HCT116 (cell line): ENCODE data around the gene FUOM. TPM values are rescaled to one million over a fixed set of nuclear protein-coding genes. Genes with fewer than 3 reads are reported as not detected.

Experiments used
- ATAC-seq: fragments of 200-7000 bp; cut with Tn5 transposase; 2 replicates; pipeline ENCODE4 v1.9.1; 2020; ENCODE audit warnings: mild to moderate bottlenecking, moderate library complexity
- BruUV-seq: library from RNA; stranded (reverse); fragments of 400-500 nt; replicated peaks from 2 replicates; lab custom pipeline; 2021; lab: Mats Ljungman, UMichigan
- CTCF ChIA-PET: fragments of 300-600 bp; sonication (Branson Sonifier 250); formaldehyde crosslinking; loops from one replicate; lab custom pipeline; 2021; ENCODE audit warnings: antibody characterized with exemption; lab: Charles Lee
- POLR2A ChIA-PET: fragments of 300-600, 350-600 bp; sonication (Branson Sonifier 250); formaldehyde crosslinking; loops from one replicate; lab custom pipeline; 2021; ENCODE audit warnings: antibody characterized with exemption; lab: Charles Lee
- RAD21 ChIA-PET, 2 experiments: fragments of 300-600 bp; sonication (Branson Sonifier 250); formaldehyde crosslinking; loops; one replicate each; lab custom pipeline; 2023; ENCODE audit warnings: low total read pairs in 2 of 2; ENCODE audit not compliant: uncharacterized antibody in 2 of 2, unreplicated experiment in 2 of 2, low non-redundant PET in 1 of 2; lab: Charles Lee
- DNase-seq: peaks from one replicate; pipeline ENCODE4 v3.0.0-alpha.2; 2010; ENCODE audit warnings: low read depth, low spot score
- H2AFZ ChIP-seq: fragments of 200-600 bp; shearing (Covaris generic), sonication (generic); 2 replicates; pipeline ENCODE4 v1.6.1; 2017; ENCODE audit warnings: low read depth, mixed run types, mixed read lengths, antibody characterized with exemption, low read length; ENCODE audit not compliant: poor library complexity, severe bottlenecking
- H3K27ac ChIP-seq: 2 replicates; pipeline ENCODE4 v1.5.1; 2012; ENCODE audit warnings: low read depth, low read length
- H3K27me3 ChIP-seq: fragments of 200-600 bp; sonication (generic); 2 replicates; pipeline ENCODE4 v1.6.1; 2016; ENCODE audit warnings: mixed run types, low read length, mixed read lengths; ENCODE audit not compliant: insufficient read depth
- H3K36me3 ChIP-seq, 2 experiments: fragments of 200-500 bp in 1 of 2; fragments of 200-600 bp in 1 of 2; sonication (Bioruptor generic) in 1 of 2; sonication (generic) in 1 of 2; 2 replicates each; pipeline versions ENCODE4 v1.5.1 to v1.6.1; 2014 to 2016; ENCODE audit warnings: low read length in 2 of 2, inconsistent platforms in 1 of 2, mixed read lengths in 1 of 2, mixed run types in 1 of 2; ENCODE audit not compliant: insufficient read depth in 2 of 2, control insufficient read depth in 1 of 2
- H3K4me1 ChIP-seq, 2 experiments: fragments of 200-600 bp in 1 of 2; sonication (generic) in 1 of 2; 2 replicates each; pipeline versions ENCODE4 v1.5.1 to v1.6.1; 2012 to 2017; ENCODE audit warnings: low read length in 2 of 2, inconsistent platforms in 1 of 2, mild to moderate bottlenecking in 1 of 2, mixed read lengths in 1 of 2, mixed run types in 1 of 2, moderate library complexity in 1 of 2; ENCODE audit not compliant: insufficient read depth in 2 of 2, control insufficient read depth in 1 of 2
- H3K4me2 ChIP-seq: fragments of 200-600 bp; sonication (generic); 2 replicates; pipeline ENCODE4 v1.6.1; 2017; ENCODE audit warnings: mixed run types, low read length, mixed read lengths
- H3K4me3 ChIP-seq, 2 experiments: fragments of 200-600 bp in 1 of 2; sonication (generic) in 1 of 2; replicated peaks in 1 of 2; 2 replicates each; pipeline ENCODE4 v1.5.1; 2011 to 2016; ENCODE audit warnings: low read length in 2 of 2, control low read depth in 1 of 2, low read depth in 1 of 2, mild to moderate bottlenecking in 1 of 2, mixed read lengths in 1 of 2, mixed run types in 1 of 2
- H3K79me2 ChIP-seq: fragments of 200-600 bp; sonication (generic); 2 replicates; pipeline ENCODE4 v1.6.1; 2017; ENCODE audit warnings: mild to moderate bottlenecking, mixed run types, low read length, moderate library complexity, mixed read lengths; ENCODE audit not compliant: insufficient read depth
- H3K9ac ChIP-seq: fragments of 200-600 bp; sonication (generic); 2 replicates; pipeline ENCODE4 v1.6.1; 2016; ENCODE audit warnings: low read length, mixed read lengths
- H3K9me2 ChIP-seq: fragments of 200-600 bp; sonication (generic), shearing (Covaris generic); 2 replicates; pipeline ENCODE4 v1.6.1; 2017; ENCODE audit warnings: mixed run types, mild to moderate bottlenecking, moderate library complexity; ENCODE audit not compliant: insufficient read depth
- H3K9me3 ChIP-seq, 2 experiments: fragments of 200-500 bp in 1 of 2; fragments of 200-600 bp in 1 of 2; sonication (Bioruptor generic) in 1 of 2; sonication (generic) in 1 of 2; 2 replicates each; pipeline ENCODE4 v1.6.1; 2014 to 2017; ENCODE audit warnings: low read length in 2 of 2, mixed read lengths in 2 of 2, inconsistent platforms in 1 of 2, low read depth in 1 of 2, mild to moderate bottlenecking in 1 of 2, mixed run types in 1 of 2, moderate library complexity in 1 of 2; ENCODE audit not compliant: control insufficient read depth in 1 of 2, insufficient read depth in 1 of 2
- H4K20me1 ChIP-seq: fragments of 200-600 bp; sonication (generic), shearing (Covaris generic); 2 replicates; pipeline ENCODE4 v1.6.1; 2017; ENCODE audit warnings: mixed run types, mild to moderate bottlenecking, moderate library complexity; ENCODE audit not compliant: insufficient read depth
- ATF3 ChIP-seq: IDR thresholded peaks from 2 replicates; pipeline ENCODE4 v1.6.1; 2012
- CBX3 ChIP-seq: IDR thresholded peaks from 2 replicates; pipeline ENCODE4 v1.6.1; 2012; ENCODE audit warnings: low read depth
- CTCF ChIP-seq, 3 experiments: fragments of 200-600 bp in 1 of 3; sonication (generic) in 1 of 3; IDR thresholded peaks in 2 of 3; conservative IDR thresholded peaks in 1 of 3; 2 replicates each; pipeline ENCODE4 v1.5.1; 2012 to 2017; ENCODE audit warnings: low read depth in 2 of 3, low read length in 2 of 3, antibody characterized with exemption in 1 of 3, borderline replicate concordance in 1 of 3, control low read depth in 1 of 3, mild to moderate bottlenecking in 1 of 3, mixed read lengths in 1 of 3, mixed run types in 1 of 3, moderate library complexity in 1 of 3; ENCODE audit not compliant: insufficient read depth in 1 of 3
- EGR1 ChIP-seq: IDR thresholded peaks from 2 replicates; pipeline ENCODE4 v1.6.1; 2012; ENCODE audit warnings: low read depth
- ELF1 ChIP-seq: IDR thresholded peaks from 2 replicates; pipeline ENCODE4 v1.6.1; 2012; ENCODE audit warnings: low read depth, borderline replicate concordance
- EZH2 ChIP-seq: fragments of 200-600 bp; sonication (generic); IDR thresholded peaks from 2 replicates; pipeline ENCODE4 v1.6.1; 2017; ENCODE audit warnings: antibody characterized with exemption, mixed run types
- EZH2phosphoT487 ChIP-seq: fragments of 200-600 bp; IDR thresholded peaks from 2 replicates; pipeline ENCODE4 v1.6.1; 2018; ENCODE audit warnings: antibody characterized with exemption, borderline replicate concordance
- FOSL1 ChIP-seq: IDR thresholded peaks from 2 replicates; pipeline ENCODE4 v1.6.1; 2012; ENCODE audit warnings: low read depth
- MAX ChIP-seq: IDR thresholded peaks from 2 replicates; pipeline ENCODE4 v1.6.1; 2012
- POLR2A ChIP-seq: IDR thresholded peaks from 2 replicates; pipeline ENCODE4 v1.7.0; 2011; ENCODE audit warnings: borderline replicate concordance; ENCODE audit not compliant: insufficient read depth, insufficient read length; ENCODE audit errors: extremely low read depth
- POLR2AphosphoS5 ChIP-seq: IDR thresholded peaks from 2 replicates; pipeline ENCODE4 v1.6.1; 2011; ENCODE audit warnings: mild to moderate bottlenecking, low read depth, low read length, moderate library complexity
- RAD21 ChIP-seq: IDR thresholded peaks from 2 replicates; pipeline ENCODE4 v1.6.1; 2012; ENCODE audit warnings: low read depth, mild to moderate bottlenecking
- REST ChIP-seq: IDR thresholded peaks from 2 replicates; pipeline ENCODE4 v1.6.1; 2012; ENCODE audit warnings: low read depth
- SIN3A ChIP-seq: IDR thresholded peaks from 2 replicates; pipeline ENCODE4 v1.6.1; 2012; ENCODE audit warnings: low read depth
- SP1 ChIP-seq: IDR thresholded peaks from 2 replicates; pipeline ENCODE4 v1.6.1; 2012; ENCODE audit warnings: low read depth
- SRF ChIP-seq: IDR thresholded peaks from 2 replicates; pipeline ENCODE4 v1.6.1; 2012; ENCODE audit warnings: low read depth
- TCF7L2 ChIP-seq: IDR thresholded peaks from 2 replicates; pipeline ENCODE4 v1.7.0; 2011; ENCODE audit warnings: borderline replicate concordance, inconsistent platforms; ENCODE audit not compliant: insufficient read depth, insufficient read length; ENCODE audit errors: extremely low read depth
- YY1 ChIP-seq: IDR thresholded peaks from 2 replicates; pipeline ENCODE4 v1.6.1; 2011; ENCODE audit warnings: low read length, low read depth, moderate library complexity, mild to moderate bottlenecking; ENCODE audit not compliant: insufficient replicate concordance; ENCODE audit errors: extremely low read depth
- ZFX ChIP-seq: fragments of 450-650 bp; IDR thresholded peaks from 2 replicates; pipeline ENCODE4 v1.6.1; 2017
- ZNF274 ChIP-seq: fragments of 200-500 bp; sonication (Bioruptor generic); IDR thresholded peaks from 2 replicates; pipeline ENCODE4 v1.6.1; 2014; ENCODE audit warnings: mild to moderate bottlenecking, low read depth, low read length, inconsistent platforms
- intact Hi-C: fragments of 100-400 bp; cut with micrococcal nuclease; formaldehyde crosslinking; loops from 2 replicates; pipeline ENCODE4 v1.10.0; 2022
- total RNA-seq: library from RNA; stranded (reverse); gene quantifications from one replicate; pipeline ENCODE4 v1.2.1, GENCODE V29; 2021; ENCODE audit not compliant: unreplicated experiment

Gene FUOM
- total RNA-seq, 1 experiment from 2014 or later = 21.5 TPM

- no peak for TF ChIP-seq CTCF (IDR thresholded peaks at IDR 0.05 in 2 of 3, conservative IDR thresholded peaks at IDR 0.05 in 1 of 3; ENCODE audit: borderline replicate concordance in 1 of 3, insufficient read depth in 1 of 3, low read depth in 2 of 3, low read length in 2 of 3)
- no peak for TF ChIP-seq YY1
Observed at GRCh38 chr10:133349160-133349568, 8.7 kb downstream of the FUOM start (continued).

GRCh38 chr10:133347710-133348517 is 9.9 kb downstream of the FUOM start:
- ChIA-PET POLR2A (no interaction called here), RAD21 (no interaction called here), CTCF (interaction anchor here (1.7 kb wide), 1 partner anchor 18 kb away, joined by 5 read pairs; no protein-coding TSS in a partner anchor)
- no peak overlapping the region for H3K9ac ChIP-seq
- H4K20me1 ChIP-seq = no peaks in the 10 kb centered on the region
- intact Hi-C loops = no loop called here
- H3K9me3 ChIP-seq = no peaks in the 10 kb centered on the region
- H3K4me2 ChIP-seq = no peak overlapping the region
- H3K4me3 ChIP-seq = no peak overlapping the region
- no TSS peak for BruUV-seq
- DNase-seq (no peak), ATAC-seq (no peak)
- H3K4me1 ChIP-seq = peaks cover 0 to 8% of the 10 kb centered on the region in 2 experiments; a peak in 1 of 4 replicates
- no peaks in the 10 kb centered on the region for H3K27me3 ChIP-seq
- H3K9me2 ChIP-seq = no peaks in the 10 kb centered on the region
- H3K79me2 ChIP-seq = no peaks in the 10 kb centered on the region
- H3K27ac ChIP-seq = no peak overlapping the region
- H3K36me3 ChIP-seq = no peaks in the 10 kb centered on the region
- no peak overlapping the region for H2AFZ ChIP-seq
- no peak for TF ChIP-seq ZFX
- no peak for TF ChIP-seq TCF7L2
- no peak for TF ChIP-seq MAX
- no peak for TF ChIP-seq ZNF274
- TF ChIP-seq POLR2A = no peak
- TF ChIP-seq POLR2AphosphoS5 = no peak
- no peak for TF ChIP-seq RAD21
- TF ChIP-seq YY1 = no peak
- TF ChIP-seq REST = no peak
- TF ChIP-seq EZH2 = no peak
- no peak for TF ChIP-seq SIN3A
- no peak for TF ChIP-seq EZH2phosphoT487
- no peak for TF ChIP-seq CBX3
- no peak for TF ChIP-seq EGR1
- no peak for TF ChIP-seq SRF
- no peak for TF ChIP-seq ATF3
- no peak for TF ChIP-seq ELF1
- no peak for TF ChIP-seq SP1
- TF ChIP-seq FOSL1 = no peak
